Epithelial cell of esophagus (primary cell): Measurements from ENCODE around the gene HOPX.
"Not testable (repeated sequence)": the region's sequence is repeated elsewhere in the genome, so short reads cannot be mapped to it uniquely, and the experiment has no call there.

ENCODE experiments used
- DNase-seq: peaks from one replicate; pipeline ENCODE4 v3.0.0; 2010; ENCODE audit warnings: low read depth
- H3K4me3 ChIP-seq: 2 replicates; pipeline ENCODE4 v1.5.1; 2011; ENCODE audit warnings: mild to moderate bottlenecking, low read length, control low read depth
- TF ChIP-seq, protein P1 (sequence below): IDR thresholded peaks from 2 replicates; pipeline ENCODE4 v1.5.1; 2011; ENCODE audit warnings: low read depth, mild to moderate bottlenecking, low read length, control low read depth, inconsistent platforms; ENCODE audit not compliant: insufficient read depth; ENCODE audit errors: missing control alignments

HOPX gene

DNA sequence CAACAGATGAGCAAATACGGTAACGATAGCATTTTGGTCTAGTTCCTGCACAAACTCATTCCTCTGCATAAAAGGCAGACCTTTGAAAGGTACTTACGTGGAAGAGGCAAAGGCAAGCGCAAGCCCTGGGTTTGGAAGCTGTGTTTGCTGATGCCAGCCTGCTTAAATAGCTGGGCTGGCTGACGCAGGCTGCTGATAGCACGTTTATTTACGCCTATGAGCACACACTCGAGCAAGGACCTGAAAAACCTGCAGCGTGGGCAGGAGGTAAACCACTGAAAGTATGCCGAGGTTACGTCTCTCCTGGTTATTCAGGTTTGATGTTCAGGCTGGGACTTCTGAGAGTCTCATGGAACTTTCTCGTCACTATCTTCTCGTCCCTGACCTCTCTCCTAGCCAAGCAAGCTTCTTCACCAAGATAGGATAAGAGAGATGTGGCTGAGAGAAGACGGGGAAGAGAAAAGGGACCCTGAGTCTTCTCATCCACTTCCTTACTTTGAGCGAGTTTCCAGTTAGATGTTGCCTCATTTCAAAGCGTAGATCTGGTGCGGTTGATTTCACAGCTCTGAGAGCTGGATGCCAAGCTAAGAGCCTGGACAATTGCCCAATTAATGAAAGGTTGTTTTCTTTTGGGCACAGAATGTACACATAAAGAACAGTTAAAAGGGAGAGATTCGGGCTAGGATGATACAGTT is at the start of gene HOPX:
TSS of gene HOPX (minus strand) at position 139 of the 695 bp plus-strand sequence. CDS start 23,480 bp downstream, outside the sequence.
- H3K4me3 ChIP-seq = peak within 1 kb of the TSS; percentile 64
- DNase-seq = peak; percentile 96
- TF ChIP-seq, protein P1, sequence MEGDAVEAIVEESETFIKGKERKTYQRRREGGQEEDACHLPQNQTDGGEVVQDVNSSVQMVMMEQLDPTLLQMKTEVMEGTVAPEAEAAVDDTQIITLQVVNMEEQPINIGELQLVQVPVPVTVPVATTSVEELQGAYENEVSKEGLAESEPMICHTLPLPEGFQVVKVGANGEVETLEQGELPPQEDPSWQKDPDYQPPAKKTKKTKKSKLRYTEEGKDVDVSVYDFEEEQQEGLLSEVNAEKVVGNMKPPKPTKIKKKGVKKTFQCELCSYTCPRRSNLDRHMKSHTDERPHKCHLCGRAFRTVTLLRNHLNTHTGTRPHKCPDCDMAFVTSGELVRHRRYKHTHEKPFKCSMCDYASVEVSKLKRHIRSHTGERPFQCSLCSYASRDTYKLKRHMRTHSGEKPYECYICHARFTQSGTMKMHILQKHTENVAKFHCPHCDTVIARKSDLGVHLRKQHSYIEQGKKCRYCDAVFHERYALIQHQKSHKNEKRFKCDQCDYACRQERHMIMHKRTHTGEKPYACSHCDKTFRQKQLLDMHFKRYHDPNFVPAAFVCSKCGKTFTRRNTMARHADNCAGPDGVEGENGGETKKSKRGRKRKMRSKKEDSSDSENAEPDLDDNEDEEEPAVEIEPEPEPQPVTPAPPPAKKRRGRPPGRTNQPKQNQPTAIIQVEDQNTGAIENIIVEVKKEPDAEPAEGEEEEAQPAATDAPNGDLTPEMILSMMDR = no peak

- TF ChIP-seq, protein P1 = no peak
- no peak overlapping the region for H3K4me3 ChIP-seq
- DNase-seq = no peak
These were observed 49.0 kb upstream of the HOPX start for GRCh38 chr4:56730097-56730496.

GRCh38 chr4:56728512-56728911 is 47.4 kb upstream of the HOPX start:
- TF ChIP-seq, protein P1 = no peak
- H3K4me3 ChIP-seq = no peak overlapping the region
- DNase-seq = peak; percentile 86

- no peak for DNase-seq
- H3K4me3 ChIP-seq = no peak overlapping the region
- TF ChIP-seq, protein P1 = no peak
These were observed 46.1 kb upstream of the HOPX start for GRCh38 chr4:56727150-56727549.

- DNase-seq, H3K4me3 ChIP-seq: not testable (repeated sequence)
These were observed 45.5 kb upstream of the HOPX start for GRCh38 chr4:56726593-56726992.

DNA sequence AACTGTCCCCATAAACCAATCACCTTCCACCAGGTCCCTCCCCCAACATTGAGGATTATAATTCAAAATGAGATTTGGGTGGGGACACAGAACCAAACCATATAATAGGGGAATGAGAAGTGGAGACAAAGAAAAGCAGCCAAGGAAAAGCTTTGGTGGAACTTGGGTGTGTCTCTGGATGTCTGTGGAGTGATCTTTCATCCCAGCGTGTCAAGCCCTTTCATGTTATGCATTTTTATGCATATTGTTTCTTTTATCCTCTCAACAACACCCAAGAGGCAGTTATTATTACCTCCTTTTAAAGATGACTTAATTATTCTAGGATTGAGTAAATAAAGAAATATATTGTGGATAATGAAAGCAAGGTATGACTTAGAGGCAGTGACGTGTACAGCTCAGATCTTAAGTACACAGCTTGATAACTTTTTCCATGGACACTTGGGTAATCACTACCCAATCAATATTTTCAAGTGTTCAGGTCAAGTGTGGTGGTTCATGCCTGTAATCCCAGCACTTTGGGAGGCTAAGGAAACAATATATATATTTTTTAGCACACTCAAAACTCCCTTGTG is 42.6 kb upstream of the HOPX start:
- no peak overlapping the region for H3K4me3 ChIP-seq
- TF ChIP-seq, protein P1 = no peak

DNA sequence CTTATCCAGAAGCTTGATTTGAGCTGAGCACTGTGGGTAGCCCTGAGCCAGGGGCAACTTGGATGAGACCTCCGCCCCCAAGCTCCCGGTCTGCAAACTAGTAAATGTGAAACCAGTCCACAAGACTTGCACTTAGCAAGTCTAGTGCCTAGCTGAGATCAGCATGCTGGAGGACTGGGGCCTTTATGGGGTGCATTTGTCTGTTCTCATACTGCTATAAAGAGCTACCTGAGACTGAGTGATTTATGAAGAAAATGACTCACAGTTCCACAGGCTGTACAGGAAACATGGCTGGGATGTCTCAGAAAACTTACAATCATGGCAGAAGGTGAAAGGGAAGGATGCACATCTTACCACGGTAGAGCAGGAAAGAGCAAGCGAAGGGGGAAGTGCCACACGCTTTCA is 42.1 kb upstream of the HOPX start:
- DNase-seq = peak; percentile 66
- no peak overlapping the region for H3K4me3 ChIP-seq
- TF ChIP-seq, protein P1 = no peak

More for the DNA sequence above, 42.6 kb upstream of the HOPX start:
- DNase-seq = peak; percentile 35
